Measurements from ENCODE around the gene HIVEP3.
"Not testable (repeated sequence)": the region's sequence is repeated elsewhere in the genome, so short reads cannot be mapped to it uniquely, and the experiment has no call there.

The HIVEP3 gene

GRCh38 chr1:41708332-41708731, 210.4 kb downstream of the HIVEP3 start:
- DNase-seq, result no peak

GRCh38 chr1:41707793-41708192, 210.9 kb downstream of the HIVEP3 start:
- no peak for DNase-seq

- no peak for DNase-seq
Observed at GRCh38 chr1:41705798-41706197, 212.9 kb downstream of the HIVEP3 start.

- DNase-seq, result peak in 1 of 2 experiments; percentile 45
Observed at GRCh38 chr1:41704196-41704595, 214.5 kb downstream of the HIVEP3 start.

GRCh38 chr1:41702771-41703170, 216.0 kb downstream of the HIVEP3 start:
- DNase-seq, result no peak

DNA sequence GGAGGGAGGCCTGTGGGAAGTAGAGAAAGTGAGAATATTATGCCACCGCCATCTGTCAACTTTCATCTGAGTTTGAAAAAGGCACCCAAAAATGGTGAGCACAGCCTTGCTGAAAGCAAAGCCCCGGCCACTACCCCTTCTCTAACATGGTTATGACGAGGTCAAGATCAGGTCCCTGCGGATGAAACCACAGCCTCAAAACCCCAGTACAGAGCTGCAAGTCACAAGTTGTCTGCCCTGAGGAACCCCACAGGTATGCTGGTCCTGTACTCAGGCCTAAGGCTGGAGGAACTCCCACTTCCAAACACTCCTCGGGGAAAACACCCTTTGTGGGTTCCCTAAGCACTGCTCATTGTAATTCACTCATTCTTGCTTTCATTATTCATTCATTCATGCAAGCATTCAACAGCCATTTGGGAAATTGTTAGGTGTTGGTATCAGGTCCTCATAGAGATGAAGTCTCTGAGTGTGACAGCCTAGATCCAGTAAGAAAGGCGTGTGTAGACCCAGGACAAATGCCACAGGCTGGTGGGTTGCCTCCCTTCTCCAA, 217.7 kb downstream of the HIVEP3 start:
- no peak for DNase-seq

DNA sequence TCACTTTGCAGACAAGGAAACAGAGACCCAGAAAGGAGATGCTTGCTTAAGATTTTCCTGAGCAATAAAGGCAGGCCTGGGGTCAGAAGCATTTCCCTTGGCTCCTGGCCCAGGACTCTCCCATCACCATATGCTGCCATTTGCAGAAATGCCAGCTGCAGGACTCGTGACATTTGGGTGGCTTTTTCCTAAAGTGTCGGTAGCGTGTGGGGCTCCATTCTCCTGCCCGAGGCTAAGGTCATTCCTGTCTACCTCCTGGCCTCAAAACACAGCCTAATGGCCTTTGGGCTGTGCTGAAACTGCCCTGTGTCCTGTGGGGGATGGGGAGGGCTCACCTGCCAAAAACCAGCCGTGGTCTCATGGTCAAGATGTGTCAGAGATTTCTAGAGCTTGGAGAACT, 218.1 kb downstream of the HIVEP3 start:
- peak in 1 of 2 experiments; percentile 42 for DNase-seq

- no peak for DNase-seq
Observed at GRCh38 chr1:41699861-41700248, 218.9 kb downstream of the HIVEP3 start.

DNA sequence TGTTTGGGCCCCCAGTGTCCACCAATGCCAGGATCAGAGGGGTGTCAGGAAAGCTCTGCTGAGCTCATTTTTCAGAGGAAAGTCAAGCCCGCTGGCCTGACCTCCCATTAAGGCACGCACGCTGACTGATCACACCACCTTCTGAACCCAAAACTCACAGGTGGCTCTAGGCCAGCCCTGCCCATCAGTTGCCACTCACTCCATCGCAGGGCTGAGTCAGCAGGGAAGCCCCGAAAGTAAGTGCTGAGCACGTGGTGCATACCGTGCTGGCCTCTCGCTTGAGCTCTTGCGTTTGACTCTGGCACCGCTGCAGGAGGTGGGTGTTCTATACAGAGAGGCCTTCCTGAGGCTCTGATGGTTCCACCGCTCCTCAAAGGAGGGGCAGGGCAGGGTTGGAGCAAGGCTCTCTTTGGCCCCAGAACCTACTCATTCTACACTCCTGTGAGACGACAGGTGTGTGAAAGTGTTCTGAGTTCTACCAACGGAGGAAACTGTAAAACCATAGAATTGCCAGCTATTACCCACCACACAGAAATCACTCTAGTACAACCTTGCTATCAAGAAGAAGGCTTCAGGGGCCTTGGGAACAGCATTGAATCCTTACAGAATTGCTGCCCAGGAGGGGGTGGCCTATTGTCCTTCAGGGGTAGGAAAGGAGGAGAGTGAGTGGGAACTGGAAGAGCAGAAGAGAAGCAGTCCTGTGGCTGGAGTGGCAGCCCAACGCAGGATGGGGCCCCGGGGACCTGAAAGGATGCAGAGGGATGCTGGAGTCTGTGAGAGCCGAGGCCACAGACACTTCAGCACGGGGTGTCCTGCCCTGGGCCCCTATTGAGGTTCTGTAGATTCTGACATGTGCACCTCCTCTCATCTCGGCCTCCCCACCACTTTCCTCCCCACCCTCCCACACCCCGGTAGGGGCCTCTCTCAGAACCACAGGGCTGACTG, 219.5 kb downstream of the HIVEP3 start:
- no peak for DNase-seq

- peak in 1 of 2 experiments; percentile 27 for DNase-seq
Observed at GRCh38 chr1:41696381-41696780, 222.3 kb downstream of the HIVEP3 start.

GRCh38 chr1:41695118-41695745, 223.5 kb downstream of the HIVEP3 start:
- peak in 1 of 2 experiments; percentile 30 for DNase-seq

DNA sequence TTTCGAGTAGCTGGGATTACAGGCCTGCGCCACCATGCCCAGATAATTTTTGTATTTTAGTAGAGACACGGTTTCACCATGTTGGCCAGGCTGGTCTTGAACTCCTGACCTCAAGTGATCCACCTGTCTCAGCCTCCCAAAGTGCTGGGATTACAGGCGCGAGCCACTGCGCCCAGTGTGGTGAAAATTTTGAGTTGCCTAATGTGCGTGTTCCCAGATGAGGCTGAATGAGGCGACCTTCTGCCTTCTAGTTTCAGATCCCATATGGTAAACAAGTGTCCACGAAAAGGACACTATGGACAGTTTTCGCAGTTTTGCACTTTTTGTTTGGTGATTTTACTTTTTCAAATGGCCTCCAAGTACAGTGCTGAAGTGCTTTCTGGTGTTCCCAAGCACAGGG, 226.8 kb downstream of the HIVEP3 start:
- DNase-seq, result not testable (repeated sequence)

DNA sequence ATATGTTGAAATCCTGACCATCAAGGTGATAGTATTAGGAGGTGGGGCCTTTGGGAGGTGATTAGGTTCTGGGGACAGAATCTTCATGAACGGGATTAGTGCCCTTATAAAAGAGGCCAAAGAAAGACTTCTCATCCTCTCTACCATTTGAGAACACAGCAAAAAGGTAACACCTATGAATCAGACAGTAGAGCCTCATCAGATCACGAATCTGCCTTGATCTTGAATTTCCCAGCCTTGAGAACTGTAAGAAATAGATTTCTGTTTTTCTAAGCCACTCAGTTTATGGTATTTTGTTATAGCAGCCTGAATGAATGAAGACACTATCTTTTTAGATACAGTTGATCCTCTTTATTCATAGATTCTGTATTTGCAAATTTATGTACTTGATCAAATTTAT, 227.3 kb downstream of the HIVEP3 start:
- no peak for DNase-seq

DNA sequence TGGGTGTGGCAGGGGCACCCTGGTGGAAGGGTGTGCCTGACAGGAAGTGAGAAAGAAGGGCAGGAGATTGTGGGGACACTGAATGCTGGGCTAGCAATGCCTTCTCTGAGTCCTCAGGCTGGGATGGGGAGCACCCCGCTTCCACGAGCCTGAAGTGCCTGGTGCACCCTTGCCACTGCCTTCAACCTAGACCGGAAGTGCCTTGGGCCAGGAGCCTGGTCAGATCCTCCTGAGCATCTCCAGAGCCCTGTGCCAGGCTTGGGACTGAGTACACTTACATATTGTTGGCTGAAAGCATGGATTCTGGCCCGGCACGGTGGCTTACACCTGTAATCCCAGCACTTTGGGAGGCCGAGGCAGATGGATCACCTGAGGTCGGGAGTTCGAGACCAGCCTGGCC, 228.4 kb downstream of the HIVEP3 start:
- DNase-seq, result no peak

- DNase-seq, result no peak
Observed at GRCh38 chr1:41689558-41689981, 229.2 kb downstream of the HIVEP3 start.

GRCh38 chr1:41689139-41689538, 229.6 kb downstream of the HIVEP3 start:
- no peak for DNase-seq

GRCh38 chr1:41687007-41687406, 231.7 kb downstream of the HIVEP3 start:
- DNase-seq, result no peak

- DNase-seq, result no peak
Observed at GRCh38 chr1:41683681-41684500, 234.8 kb downstream of the HIVEP3 start.

- no peak for DNase-seq
Observed at GRCh38 chr1:41682845-41683625, 235.7 kb downstream of the HIVEP3 start.

DNA sequence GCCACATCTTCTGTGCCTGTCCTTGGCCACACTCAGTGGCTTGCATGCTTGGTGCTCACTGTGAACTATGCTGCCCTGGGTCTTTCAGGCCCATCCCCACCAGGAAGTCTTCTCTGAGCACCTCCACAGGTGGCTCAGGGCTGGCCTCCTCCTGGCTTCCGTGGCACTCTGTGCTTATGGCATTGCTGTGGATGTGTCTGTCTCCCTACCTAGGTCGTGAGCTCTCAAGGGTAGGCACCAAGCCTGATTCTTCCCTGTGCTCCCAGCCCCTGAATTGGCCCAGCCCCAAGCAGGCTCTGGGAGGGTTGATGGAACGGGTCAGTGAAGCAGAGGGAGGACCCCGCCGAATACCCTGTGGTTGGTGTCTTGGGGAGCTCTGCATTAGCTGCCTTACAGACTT, 236.6 kb downstream of the HIVEP3 start:
- DNase-seq, result no peak

DNA sequence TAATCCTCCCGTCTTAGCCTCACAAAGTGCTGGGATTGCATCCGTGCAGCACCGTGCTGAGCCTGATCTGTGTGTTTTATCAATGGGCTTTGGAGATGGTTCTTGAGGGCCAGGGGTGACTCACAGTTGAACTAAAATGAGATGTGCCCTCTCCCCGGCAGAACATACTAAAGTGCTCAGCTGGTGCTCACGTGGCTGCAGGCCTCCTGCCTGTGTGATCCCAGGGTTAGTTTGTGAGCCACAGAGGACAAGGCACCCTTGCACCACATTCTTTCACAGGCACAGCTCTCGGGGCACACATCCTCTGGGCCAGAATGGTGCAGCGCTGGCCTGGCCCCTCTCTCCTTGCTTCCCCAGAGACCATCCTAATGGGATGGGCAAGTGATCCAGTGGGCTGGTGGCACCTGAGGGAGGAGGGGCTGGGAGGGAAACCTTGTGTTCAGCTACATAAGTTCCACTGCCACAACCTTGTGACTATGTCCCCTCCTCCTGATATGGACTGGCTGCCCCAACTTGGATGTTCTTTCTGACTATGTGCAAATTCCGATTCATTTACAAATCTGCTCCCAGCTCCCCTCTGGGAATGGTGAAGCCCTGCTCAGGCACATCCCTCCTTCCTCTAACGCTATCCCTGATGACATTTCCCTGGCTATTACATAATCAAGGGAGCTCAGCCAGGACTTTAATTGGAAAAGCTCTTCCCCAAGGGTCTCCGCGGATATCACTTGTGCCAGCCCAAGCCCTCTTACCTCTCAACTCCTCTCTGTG, 237.2 kb downstream of the HIVEP3 start:
- DNase-seq, result no peak
